Liver (tissue), 9 donors: ENCODE results near the gene XXYLT1. TPM values are rescaled to one million over a fixed set of nuclear protein-coding genes. Genes with fewer than 3 reads are reported as not detected.

Source experiments
- DNase-seq: peaks from one replicate; pipeline ENCODE4 v3.0.0-alpha.2; 2017; ENCODE audit warnings: low spot score
- H3K27ac ChIP-seq, 2 donors: one replicate each; pipeline ENCODE4 v1.7.0; 2013; ENCODE audit warnings: inconsistent platforms in 2 of 2, low read length in 2 of 2, control low read depth in 1 of 2, low read depth in 1 of 2, mild to moderate bottlenecking in 1 of 2
- H3K27me3 ChIP-seq, 4 donors: one replicate each; pipeline versions ENCODE4 v1.6.1 to v1.7.0; 2013; ENCODE audit warnings: low read length in 3 of 4, inconsistent platforms in 1 of 4, mild to moderate bottlenecking in 1 of 4, moderate library complexity in 1 of 4; ENCODE audit not compliant: control insufficient read depth in 4 of 4, insufficient read depth in 4 of 4
- H3K36me3 ChIP-seq, 4 donors: one replicate each; pipeline versions ENCODE4 v1.6.1 to v1.7.0; 2013; ENCODE audit warnings: low read length in 3 of 4, mild to moderate bottlenecking in 3 of 4, low read depth in 1 of 4, moderate library complexity in 1 of 4; ENCODE audit not compliant: control insufficient read depth in 4 of 4, insufficient read depth in 3 of 4
- H3K4me1 ChIP-seq, 4 donors: one replicate each; pipeline versions ENCODE4 v1.6.1 to v1.7.0; 2013; ENCODE audit warnings: low read length in 3 of 4, mild to moderate bottlenecking in 3 of 4, moderate library complexity in 1 of 4; ENCODE audit not compliant: control insufficient read depth in 4 of 4, insufficient read depth in 4 of 4
- H3K4me3 ChIP-seq, 3 donors: one replicate each; pipeline versions ENCODE4 v1.6.1 to v1.7.0; 2013; ENCODE audit warnings: low read length in 3 of 3, control low read depth in 1 of 3, low read depth in 1 of 3, mild to moderate bottlenecking in 1 of 3
- H3K9ac ChIP-seq, 2 donors: one replicate each; pipeline ENCODE4 v1.7.0; 2013; ENCODE audit warnings: low read length in 2 of 2, mild to moderate bottlenecking in 2 of 2, moderate library complexity in 2 of 2, control low read depth in 1 of 2, low read depth in 1 of 2
- H3K9me3 ChIP-seq, 4 donors: one replicate each; pipeline versions ENCODE4 v1.6.1 to v1.7.0; 2013; ENCODE audit warnings: low read length in 3 of 4; ENCODE audit not compliant: control insufficient read depth in 4 of 4
- ATF3 ChIP-seq: IDR thresholded peaks from 2 replicates; pipeline ENCODE4 v1.6.1; 2016; ENCODE audit warnings: antibody characterized with exemption
- FOXA1 ChIP-seq: IDR thresholded peaks from 2 replicates; pipeline ENCODE4 v1.6.1; 2016; ENCODE audit warnings: antibody characterized with exemption
- FOXA2 ChIP-seq: IDR thresholded peaks from 2 replicates; pipeline ENCODE4 v1.6.1; 2016; ENCODE audit warnings: antibody characterized with exemption
- HNF4A ChIP-seq, 2 donors: conservative IDR thresholded peaks; 2 replicates each; pipeline ENCODE4 v1.6.1; 2016; ENCODE audit warnings: antibody characterized with exemption in 2 of 2, mild to moderate bottlenecking in 2 of 2
- JUND ChIP-seq, 2 donors: IDR thresholded peaks; 2 replicates each; pipeline ENCODE4 v1.6.1; 2016; ENCODE audit warnings: antibody characterized with exemption in 2 of 2
- NR2F2 ChIP-seq: IDR thresholded peaks from 2 replicates; pipeline ENCODE4 v1.6.1; 2016; ENCODE audit warnings: antibody characterized with exemption
- RAD21 ChIP-seq, 2 donors: IDR thresholded peaks; 2 replicates each; pipeline ENCODE4 v1.6.1; 2016; ENCODE audit warnings: antibody characterized with exemption in 2 of 2, mild to moderate bottlenecking in 2 of 2
- REST ChIP-seq: IDR thresholded peaks from 2 replicates; pipeline ENCODE4 v1.6.1; 2016; ENCODE audit warnings: antibody characterized with exemption, mild to moderate bottlenecking
- SP1 ChIP-seq: IDR thresholded peaks from 2 replicates; pipeline ENCODE4 v1.6.1; 2018; ENCODE audit warnings: antibody characterized with exemption, mild to moderate bottlenecking
- ZBTB33 ChIP-seq: IDR thresholded peaks from 2 replicates; pipeline ENCODE4 v1.6.1; 2016; ENCODE audit warnings: antibody characterized with exemption
- WGBS: extraction: QIAGEN DNeasy Blood & Tissue Kit; methylation state at CpG from one replicate; pipeline ENCODE4 v1.1.7; 2013; 5-methylcytosine and 5-hydroxymethylcytosine counted together
- polyA plus RNA-seq, 2 donors: library from polyadenylated mRNA; stranded (reverse) in 1 of 2; unstranded in 1 of 2; fragments of 200-250 nt in 1 of 2; fragments of >200 nt in 1 of 2; fragmentation: Nextera tagmentation in 1 of 2; extraction: Ambion mirVana in 1 of 2; gene quantifications; one replicate each; pipeline versions ENCODE4 v1.2.1 to v1.2.3, GENCODE V29; 2013 to 2015
- total RNA-seq, 2 donors: library from RNA; depleted of rRNA; stranded (reverse); fragments of >200 nt; gene quantifications; one replicate each; pipeline ENCODE4 v1.2.3, GENCODE V29; 2014
- donor health status: healthy.
- donor health status: healthy.
- donor health status: healthy.
- donor health status: healthy.
- donor health status: healthy.

XXYLT1 gene
- total and polyA plus RNA-seq, 4 donors, result 0.93 to 7.6 (median 2.8) TPM

- no peak for DNase-seq
- Histone ChIP-seq H3K9me3 (no peaks in the 10 kb centered on the region), H3K27me3 (no peaks in the 10 kb centered on the region), H3K4me1 (peaks cover 0 to 8% (median 3%) of the 10 kb centered on the region in 4 donors), H3K4me3 (no peak overlapping the region), H3K27ac (peak overlapping the region in 1 of 2 donors; percentile 10), H3K9ac (no peak overlapping the region), H3K36me3 (no peaks in the 10 kb centered on the region)
- TF ChIP-seq JUND (IDR thresholded peaks at IDR 0.05), result no peak
- no peak for TF ChIP-seq SP1
- no peak for TF ChIP-seq FOXA2
- no peak for TF ChIP-seq FOXA1
- 84% methylated on average over 11 of the region's 11 CpGs for WGBS
Measured at GRCh38 chr3:195151866-195152541, 119.0 kb downstream of the XXYLT1 start.

GRCh38 chr3:195151402-195151801 lies 119.6 kb downstream of the XXYLT1 start:
- DNase-seq, result no peak
- Histone ChIP-seq H3K4me3 (no peak overlapping the region), H3K9me3 (no peaks in the 10 kb centered on the region), H3K27me3 (no peaks in the 10 kb centered on the region), H3K4me1 (peaks cover 0 to 8% (median 3%) of the 10 kb centered on the region in 4 donors), H3K27ac (no peak overlapping the region), H3K9ac (no peak overlapping the region), H3K36me3 (no peaks in the 10 kb centered on the region)
- 69% methylated on average over 3 of the region's 3 CpGs for WGBS
- no peak for TF ChIP-seq HNF4A (conservative IDR thresholded peaks at IDR 0.05)
- TF ChIP-seq ATF3, result no peak
- TF ChIP-seq JUND (IDR thresholded peaks at IDR 0.05), result no peak
- TF ChIP-seq REST, result no peak
- TF ChIP-seq NR2F2, result no peak
- no peak for TF ChIP-seq RAD21 (IDR thresholded peaks at IDR 0.05)
- TF ChIP-seq SP1, result no peak
- TF ChIP-seq ZBTB33, result no peak
